PC-9 (cell line): ENCODE data around the gene CLC. TPM values are rescaled to one million over a fixed set of nuclear protein-coding genes. Genes with fewer than 3 reads are reported as not detected.
A peak's percentile ranks its signal among the peaks of the same experiment; 100 is the strongest.

ENCODE experiments used
- BruUV-seq: library from RNA; stranded (reverse); fragments of 400-500 nt; replicated peaks from 2 replicates; lab custom pipeline; 2021; lab: Mats Ljungman, UMichigan
- CTCF ChIA-PET: fragments of 300-600 bp; sonication (Branson Sonifier 250); formaldehyde crosslinking; loops from one replicate; lab custom pipeline; 2022; ENCODE audit warnings: antibody characterized with exemption; lab: Charles Lee
- POLR2A ChIA-PET: fragments of 300-600 bp; sonication (Branson Sonifier 250); formaldehyde crosslinking; loops from one replicate; lab custom pipeline; 2022; ENCODE audit warnings: antibody characterized with exemption; ENCODE audit not compliant: unreplicated experiment; lab: Charles Lee
- DNase-seq, 2 experiments: peaks; one replicate each; pipeline versions ENCODE4 v3.0.0 to v3.0.0-alpha.2; 2015 to 2022; ENCODE audit warnings: mixed read lengths in 1 of 2
- H2AFZ ChIP-seq: fragments of 200-600 bp; sonication (generic); 2 replicates; pipeline ENCODE4 v1.8.1; 2017; ENCODE audit warnings: antibody characterized with exemption
- H3F3A ChIP-seq: fragments of 200-600 bp; sonication (generic); 2 replicates; pipeline ENCODE4 v1.8.1; 2017; ENCODE audit warnings: antibody characterized with exemption, mild to moderate bottlenecking, low read depth; ENCODE audit not compliant: insufficient read depth
- H3K27ac ChIP-seq: fragments of 200-600 bp; sonication (generic); 2 replicates; pipeline ENCODE4 v1.6.1; 2016; ENCODE audit warnings: mixed run types
- H3K27me3 ChIP-seq: fragments of 200-600 bp; sonication (generic); 2 replicates; pipeline ENCODE4 v1.6.1; 2016; ENCODE audit warnings: low read depth, mixed run types; ENCODE audit not compliant: insufficient read depth
- H3K36me3 ChIP-seq: fragments of 200-600 bp; sonication (generic); 2 replicates; pipeline ENCODE4 v1.6.1; 2016; ENCODE audit warnings: low read depth, mixed run types
- H3K4me1 ChIP-seq: fragments of 200-600 bp; sonication (generic); replicated peaks from 2 replicates; pipeline ENCODE4 v1.6.1; 2016; ENCODE audit warnings: mixed run types; ENCODE audit not compliant: insufficient read depth
- H3K4me2 ChIP-seq: fragments of 200-600 bp; sonication (generic); 2 replicates; pipeline ENCODE4 v1.6.1; 2017; ENCODE audit warnings: mixed run types
- H3K4me3 ChIP-seq: fragments of 200-600 bp; sonication (generic); 2 replicates; pipeline ENCODE4 v1.6.1; 2016; ENCODE audit warnings: mixed run types
- H3K79me2 ChIP-seq: fragments of 200-600 bp; sonication (generic); 2 replicates; pipeline ENCODE4 v1.6.1; 2017; ENCODE audit warnings: low read depth, mixed run types
- H3K9me2 ChIP-seq: fragments of 200-600 bp; sonication (generic); 2 replicates; pipeline ENCODE4 v1.8.1; 2017; ENCODE audit warnings: mild to moderate bottlenecking; ENCODE audit not compliant: insufficient read depth
- H3K9me3 ChIP-seq: fragments of 200-600 bp; sonication (generic); 2 replicates; pipeline ENCODE4 v1.8.1; 2016; ENCODE audit warnings: low read depth; ENCODE audit not compliant: insufficient read depth
- H4K20me1 ChIP-seq: fragments of 200-600 bp; sonication (generic); 2 replicates; pipeline ENCODE4 v1.8.1; 2017; ENCODE audit not compliant: insufficient read depth
- CTCF ChIP-seq: fragments of 200-600 bp; sonication (generic); conservative IDR thresholded peaks from 2 replicates; pipeline ENCODE4 v1.6.1; 2017; ENCODE audit warnings: mixed run types, antibody characterized with exemption, mild to moderate bottlenecking, moderate library complexity
- EZH2 ChIP-seq: fragments of 200-600 bp; sonication (generic); IDR thresholded peaks from 2 replicates; pipeline ENCODE4 v1.8.0; 2017; ENCODE audit warnings: antibody characterized with exemption, low read depth
- intact Hi-C: fragments of 100-400 bp; cut with micrococcal nuclease; formaldehyde crosslinking; loops from one replicate; pipeline ENCODE4 v1.10.0; 2022; ENCODE audit not compliant: unreplicated experiment
- total RNA-seq: library from RNA; stranded (reverse); gene quantifications from 2 replicates; pipeline ENCODE4 v1.2.3, GENCODE V29; 2021

Gene CLC
- total RNA-seq, 1 experiment from 2014 or later: not detected

GRCh38 chr19:39709026-39709872 lies 28.6 kb downstream of the CLC start:
- BruUV-seq: no TSS peak
- Histone ChIP-seq H3K4me1 (no peaks in the 10 kb centered on the region), H3K27me3 (peaks cover 42% of the 10 kb centered on the region), H3K27ac (no peak overlapping the region), H3K9me2 (no peaks in the 10 kb centered on the region), H3K4me3 (no peak overlapping the region), H4K20me1 (no peaks in the 10 kb centered on the region), H3K9me3 (no peaks in the 10 kb centered on the region), H3K4me2 (no peak overlapping the region), H2AFZ (no peak overlapping the region), H3K36me3 (no peaks in the 10 kb centered on the region), H3F3A (no peaks in the 10 kb centered on the region), H3K79me2 (no peaks in the 10 kb centered on the region)
- intact Hi-C loops: no loop called here
- TF ChIP-seq CTCF: no peak
- TF ChIP-seq EZH2: no peak
- ChIA-PET CTCF (no interaction called here), POLR2A (no interaction called here)
- DNase-seq: peak; percentile 34 to 76

- no peak for TF ChIP-seq CTCF
- TF ChIP-seq EZH2: no peak
- no peaks in the 10 kb centered on the region for H3K9me3 ChIP-seq
- H3K4me2 ChIP-seq: no peak overlapping the region
- H4K20me1 ChIP-seq: no peaks in the 10 kb centered on the region
- no peaks in the 10 kb centered on the region for H3K79me2 ChIP-seq
- H2AFZ ChIP-seq: no peak overlapping the region
- no peak for DNase-seq
- H3K4me3 ChIP-seq: no peak overlapping the region
- ChIA-PET POLR2A (no interaction called here), CTCF (no interaction called here)
- no peaks in the 10 kb centered on the region for H3K9me2 ChIP-seq
- H3F3A ChIP-seq: no peaks in the 10 kb centered on the region
- no TSS peak for BruUV-seq
- H3K4me1 ChIP-seq: no peaks in the 10 kb centered on the region
- H3K36me3 ChIP-seq: no peaks in the 10 kb centered on the region
- H3K27ac ChIP-seq: no peak overlapping the region
- intact Hi-C loops: no loop called here
- H3K27me3 ChIP-seq: peaks cover 48% of the 10 kb centered on the region
Measured at GRCh38 chr19:39708594-39708993, 29.2 kb downstream of the CLC start.

GRCh38 chr19:39705578-39706188 lies 32.1 kb downstream of the CLC start:
- TF ChIP-seq EZH2 (no peak), CTCF (no peak)
- DNase-seq: no peak
- Histone ChIP-seq H3K4me1 (no peaks in the 10 kb centered on the region), H3K27me3 (peaks cover 61% of the 10 kb centered on the region), H3K27ac (no peak overlapping the region), H3K79me2 (no peaks in the 10 kb centered on the region), H3K9me2 (no peaks in the 10 kb centered on the region), H3F3A (no peaks in the 10 kb centered on the region), H3K4me2 (no peak overlapping the region), H4K20me1 (no peaks in the 10 kb centered on the region), H3K4me3 (no peak overlapping the region), H2AFZ (no peak overlapping the region), H3K9me3 (no peaks in the 10 kb centered on the region), H3K36me3 (no peaks in the 10 kb centered on the region)
- POLR2A ChIA-PET: interaction anchor here (0.6 kb wide), 1 partner anchor 303 kb away, joined by 3 read pairs; no protein-coding TSS in a partner anchor
- CTCF ChIA-PET: no interaction called here
- intact Hi-C loops: no loop called here
- no TSS peak for BruUV-seq
